Common myeloid progenitor, CD34-positive (primary cell): ENCODE data around the gene ZNFX1.
"Not testable (repeated sequence)": the region's sequence is repeated elsewhere in the genome, so short reads cannot be mapped to it uniquely, and the experiment has no call there.

Source experiments
- CTCF ChIA-PET: fragments of 350-600 bp; sonication (Branson Sonifier 250); formaldehyde crosslinking; loops from one replicate; lab custom pipeline; 2021; ENCODE audit warnings: antibody characterized with exemption; lab: Charles Lee
- POLR2A ChIA-PET: fragments of 350-600 bp; sonication (Branson Sonifier 250); formaldehyde crosslinking; loops from one replicate; lab custom pipeline; 2021; ENCODE audit warnings: antibody characterized with exemption; lab: Charles Lee
- DNase-seq, 3 donors: peaks; one replicate each; pipeline versions ENCODE4 v3.0.0 to v3.0.0-alpha.2; 2013
- H3K27ac ChIP-seq, 2 experiments: 1 replicate in 1 of 2; 2 replicates in 1 of 2; pipeline ENCODE4 v1.7.0; 2013; ENCODE audit warnings: inconsistent platforms in 2 of 2, low read length in 2 of 2, mild to moderate bottlenecking in 2 of 2, low read depth in 1 of 2, moderate library complexity in 1 of 2; ENCODE audit not compliant: severe bottlenecking in 2 of 2, insufficient read depth in 1 of 2, poor library complexity in 1 of 2
- H3K27me3 ChIP-seq, 5 experiments: replicated peaks in 2 of 5; 1 replicate in 3 of 5; 2 replicates in 2 of 5; pipeline versions ENCODE4 v1.6.1 to v1.7.0; 2013; ENCODE audit warnings: low read length in 4 of 5, mild to moderate bottlenecking in 2 of 5, moderate library complexity in 2 of 5, inconsistent platforms in 1 of 5; ENCODE audit not compliant: insufficient read depth in 5 of 5, control insufficient read depth in 4 of 5
- H3K36me3 ChIP-seq, 4 experiments: 1 replicate in 2 of 4; 2 replicates in 2 of 4; pipeline versions ENCODE4 v1.6.1 to v1.7.0; 2013; ENCODE audit warnings: low read length in 3 of 4, control low read depth in 1 of 4, mild to moderate bottlenecking in 1 of 4; ENCODE audit not compliant: control insufficient read depth in 4 of 4, insufficient read depth in 4 of 4
- H3K4me1 ChIP-seq, 4 experiments: 1 replicate in 3 of 4; 2 replicates in 1 of 4; pipeline versions ENCODE4 v1.6.1 to v1.7.1; 2013; ENCODE audit warnings: low read length in 3 of 4, mild to moderate bottlenecking in 3 of 4, control low read depth in 1 of 4, inconsistent platforms in 1 of 4, moderate library complexity in 1 of 4; ENCODE audit not compliant: control insufficient read depth in 4 of 4, insufficient read depth in 4 of 4; ENCODE audit errors: control extremely low read depth in 1 of 4
- H3K4me3 ChIP-seq, 7 experiments: 1 replicate in 4 of 7; 2 replicates in 3 of 7; pipeline versions ENCODE4 v1.5.1 to v1.7.0; 2013; ENCODE audit warnings: mild to moderate bottlenecking in 7 of 7, low read length in 6 of 7, moderate library complexity in 6 of 7, inconsistent platforms in 2 of 7, low read depth in 2 of 7, control low read depth in 1 of 7; ENCODE audit not compliant: insufficient read depth in 4 of 7, control insufficient read depth in 1 of 7; ENCODE audit errors: extremely low read depth in 1 of 7
- H3K9me3 ChIP-seq, 5 experiments: 1 replicate in 4 of 5; 2 replicates in 1 of 5; pipeline versions ENCODE4 v1.6.1 to v1.7.1; 2013; ENCODE audit warnings: low read length in 4 of 5, mild to moderate bottlenecking in 2 of 5, inconsistent platforms in 1 of 5, low read depth in 1 of 5, moderate library complexity in 1 of 5; ENCODE audit not compliant: control insufficient read depth in 4 of 5, insufficient read depth in 2 of 5; ENCODE audit errors: control extremely low read depth in 1 of 5
- WGBS: methylation state at CpG from one replicate; pipeline ENCODE4 v1.1.5; 2013; ENCODE audit not compliant: insufficient coverage; 5-methylcytosine and 5-hydroxymethylcytosine counted together

ZNFX1 gene

DNA sequence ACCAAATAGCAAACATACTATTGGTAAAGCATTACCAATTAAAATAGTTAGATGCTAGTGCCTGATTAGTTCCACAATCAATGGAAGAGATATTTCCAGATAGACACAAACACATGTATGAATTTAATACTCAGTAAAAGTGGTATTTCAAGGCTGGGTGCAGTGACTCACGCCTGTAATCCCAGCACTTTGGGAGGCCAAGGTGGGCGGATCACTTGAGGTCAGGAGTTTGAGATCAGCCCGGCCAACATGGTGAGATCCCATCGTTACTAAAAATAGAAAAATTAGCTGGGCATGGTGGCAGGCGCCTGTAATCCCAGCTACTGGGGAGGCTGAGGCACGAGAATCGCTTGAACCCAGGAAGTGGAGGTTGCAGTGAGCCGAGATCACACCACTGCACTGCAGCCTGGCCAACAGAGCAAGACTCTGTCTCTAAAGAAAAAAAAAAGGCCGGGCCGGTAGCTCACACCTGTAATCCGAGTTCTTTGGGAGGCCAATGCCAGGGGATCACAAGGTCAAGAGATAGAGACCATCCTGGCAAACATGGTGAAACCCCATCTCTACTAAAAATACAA is 84.8 kb downstream of the ZNFX1 start:
- H3K27me3 ChIP-seq, H3K9me3 ChIP-seq, H3K4me1 ChIP-seq, H3K27ac ChIP-seq, POLR2A ChIA-PET, DNase-seq, H3K4me3 ChIP-seq, H3K36me3 ChIP-seq: not testable (repeated sequence)
- CTCF ChIA-PET: interaction anchor here (0.6 kb wide), 1 partner anchor 41 kb away, joined by 5 read pairs; no protein-coding TSS in a partner anchor
- WGBS: 95% methylated on average over 10 of the region's 11 CpGs
